Suppressor macrophage treated with lipopolysaccharide for 1 hour (primary cell): ENCODE data around the gene CAMK1D.
"Not testable (repeated sequence)": the region's sequence is repeated elsewhere in the genome, so short reads cannot be mapped to it uniquely, and the experiment has no call there.

ENCODE experiments used
- DNase-seq, 3 donors: peaks; one replicate each; pipeline ENCODE4 v3.0.0-alpha.2; 2020 to 2022

CAMK1D gene

GRCh38 chr10:12730809-12731519, 381.6 kb downstream of the CAMK1D start:
- no peak for DNase-seq

GRCh38 chr10:12733271-12733670, 383.9 kb downstream of the CAMK1D start:
- no peak for DNase-seq

GRCh38 chr10:12735843-12736462, 386.6 kb downstream of the CAMK1D start:
- no peak for DNase-seq

DNA sequence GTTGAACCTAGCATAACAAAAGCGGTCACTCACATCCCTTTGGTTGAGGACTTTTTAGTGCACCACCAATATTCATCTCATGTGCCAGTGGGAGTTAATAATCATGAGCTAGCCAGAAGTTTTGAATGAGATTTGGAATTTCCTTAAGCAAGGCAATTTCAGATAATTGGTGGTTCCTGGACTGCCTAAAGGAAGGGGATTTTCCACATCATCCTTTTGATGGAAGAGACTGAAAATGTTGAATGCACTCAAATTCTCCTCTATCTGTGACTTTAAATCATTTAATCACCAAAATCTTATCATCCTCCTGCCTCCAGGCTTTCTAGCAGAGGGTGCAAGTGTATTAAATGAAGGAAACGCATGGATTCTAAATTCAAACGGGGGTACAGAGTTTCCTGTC, 391.5 kb downstream of the CAMK1D start:
- no peak for DNase-seq

GRCh38 chr10:12741360-12741804, 392.0 kb downstream of the CAMK1D start:
- DNase-seq = no peak

DNA sequence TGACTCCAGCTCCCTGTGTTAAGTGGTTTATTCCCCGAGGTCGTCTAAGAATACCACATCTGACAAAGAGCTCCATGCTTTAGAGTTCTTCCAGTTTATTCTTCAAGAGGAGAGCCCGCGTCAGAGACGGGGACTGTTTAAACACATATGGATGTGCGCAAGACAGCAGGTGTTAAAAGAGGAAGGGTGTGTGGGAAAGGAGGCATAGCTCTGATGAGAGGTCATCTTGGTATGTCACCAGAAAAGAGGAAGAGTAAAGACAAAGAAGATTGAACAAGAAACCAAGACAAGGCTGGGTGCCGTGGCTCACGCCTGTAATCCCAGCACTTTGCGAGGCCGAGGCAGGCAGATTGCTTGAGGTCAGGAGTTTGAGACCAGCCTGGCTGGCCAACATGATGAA, 393.4 kb downstream of the CAMK1D start:
- DNase-seq = peak; percentile 11 to 19 (median 19)

DNA sequence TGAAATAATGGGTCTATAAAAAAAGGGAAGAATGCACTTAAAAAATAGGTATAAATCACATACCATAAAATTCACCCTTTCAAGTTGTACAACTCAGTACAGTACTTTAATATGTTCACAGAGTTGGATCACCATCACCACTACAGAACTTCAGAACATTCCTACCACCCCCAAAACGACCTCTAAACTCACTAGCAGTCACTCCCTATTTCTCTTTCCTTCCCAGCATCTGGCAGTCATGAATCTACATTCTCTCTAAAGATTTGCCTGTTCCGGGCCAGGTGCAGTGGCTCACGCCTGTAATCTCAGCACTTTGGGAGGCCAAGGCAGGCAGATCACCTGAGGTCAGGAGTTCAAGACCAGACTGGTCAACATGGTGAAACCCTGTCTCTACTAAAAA, 394.1 kb downstream of the CAMK1D start:
- not testable (repeated sequence) for DNase-seq

GRCh38 chr10:12743941-12744340, 394.6 kb downstream of the CAMK1D start:
- DNase-seq = no peak

DNA sequence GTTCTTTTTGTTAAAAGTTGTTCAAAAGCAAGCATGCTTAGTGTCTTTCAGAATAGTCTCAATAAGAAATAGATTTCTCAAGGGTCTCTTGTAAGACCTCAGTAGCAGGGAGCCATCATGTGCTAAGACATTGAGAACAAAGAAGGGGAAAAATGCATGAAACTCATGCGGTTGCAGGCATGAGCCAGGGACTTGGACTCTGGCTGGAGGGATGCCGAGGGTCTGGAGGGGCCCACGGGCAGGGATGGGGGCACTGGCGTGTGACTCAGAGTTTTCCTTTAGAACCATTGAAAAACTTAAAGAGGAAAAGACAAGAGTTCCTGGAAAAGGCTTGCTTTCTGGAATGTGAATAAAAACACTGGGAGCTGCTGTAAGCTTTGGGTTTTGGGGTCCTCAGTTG, 398.8 kb downstream of the CAMK1D start:
- DNase-seq = no peak

DNA sequence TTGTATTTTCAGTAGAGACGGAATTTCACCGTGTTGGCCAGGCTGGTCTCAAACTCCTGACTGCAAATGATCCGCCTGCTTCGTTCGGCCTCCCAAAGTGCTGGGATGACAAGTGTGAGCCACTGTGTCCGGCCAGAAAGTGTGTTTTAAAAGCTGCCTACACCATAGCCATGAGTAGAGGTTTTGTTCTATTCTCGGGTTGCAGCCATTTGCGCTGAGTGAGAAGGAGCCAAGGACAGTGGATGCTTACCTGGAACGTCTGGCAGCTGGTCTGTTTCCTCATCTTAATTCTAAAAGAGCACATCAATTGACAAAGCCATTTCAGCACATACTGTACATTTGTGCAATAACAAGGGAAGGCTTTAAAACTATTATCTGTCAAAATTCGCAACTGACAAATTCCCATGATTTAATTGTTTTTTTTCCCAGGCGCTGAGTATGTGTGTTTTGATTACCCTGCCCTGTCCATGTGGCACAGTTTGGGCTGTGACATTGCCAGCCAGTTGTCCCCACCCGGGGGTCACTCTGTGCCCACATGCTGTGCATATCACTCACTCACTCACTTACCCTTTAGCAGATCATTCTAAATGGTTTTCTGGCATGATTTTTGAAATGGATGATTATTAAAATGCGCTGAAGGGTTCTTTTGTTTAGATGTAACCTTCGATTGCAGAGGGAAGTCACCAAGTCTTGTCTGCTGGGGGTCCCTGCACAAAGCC, 400.6 kb downstream of the CAMK1D start:
- DNase-seq = no peak

GRCh38 chr10:12750526-12751201, 401.3 kb downstream of the CAMK1D start:
- no peak for DNase-seq

GRCh38 chr10:12755075-12755474, 405.7 kb downstream of the CAMK1D start:
- no peak for DNase-seq

- DNase-seq = no peak
These were observed 408.0 kb downstream of the CAMK1D start for GRCh38 chr10:12757351-12757750.

GRCh38 chr10:12758271-12758670, 408.9 kb downstream of the CAMK1D start:
- DNase-seq = no peak

DNA sequence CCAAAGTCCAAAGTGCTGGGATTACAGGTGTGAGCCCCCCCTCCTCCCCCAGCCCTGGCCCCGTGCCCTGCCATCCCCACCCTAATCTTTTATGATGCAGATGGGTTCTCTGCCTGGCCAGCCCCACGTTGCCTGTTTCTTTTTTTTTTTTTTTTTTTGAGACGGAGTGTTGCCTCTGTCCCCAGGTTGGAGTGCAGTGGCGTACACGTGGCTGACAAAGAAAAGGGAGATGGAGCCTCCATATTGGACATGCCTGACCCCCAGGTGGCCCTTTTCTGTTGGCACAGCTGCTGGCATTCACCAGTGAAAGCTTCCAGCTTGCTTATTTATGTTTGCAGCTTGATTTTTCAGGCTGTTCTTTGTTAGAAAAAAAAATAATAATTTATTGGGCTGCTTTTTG, 416.9 kb downstream of the CAMK1D start:
- DNase-seq = no peak

DNA sequence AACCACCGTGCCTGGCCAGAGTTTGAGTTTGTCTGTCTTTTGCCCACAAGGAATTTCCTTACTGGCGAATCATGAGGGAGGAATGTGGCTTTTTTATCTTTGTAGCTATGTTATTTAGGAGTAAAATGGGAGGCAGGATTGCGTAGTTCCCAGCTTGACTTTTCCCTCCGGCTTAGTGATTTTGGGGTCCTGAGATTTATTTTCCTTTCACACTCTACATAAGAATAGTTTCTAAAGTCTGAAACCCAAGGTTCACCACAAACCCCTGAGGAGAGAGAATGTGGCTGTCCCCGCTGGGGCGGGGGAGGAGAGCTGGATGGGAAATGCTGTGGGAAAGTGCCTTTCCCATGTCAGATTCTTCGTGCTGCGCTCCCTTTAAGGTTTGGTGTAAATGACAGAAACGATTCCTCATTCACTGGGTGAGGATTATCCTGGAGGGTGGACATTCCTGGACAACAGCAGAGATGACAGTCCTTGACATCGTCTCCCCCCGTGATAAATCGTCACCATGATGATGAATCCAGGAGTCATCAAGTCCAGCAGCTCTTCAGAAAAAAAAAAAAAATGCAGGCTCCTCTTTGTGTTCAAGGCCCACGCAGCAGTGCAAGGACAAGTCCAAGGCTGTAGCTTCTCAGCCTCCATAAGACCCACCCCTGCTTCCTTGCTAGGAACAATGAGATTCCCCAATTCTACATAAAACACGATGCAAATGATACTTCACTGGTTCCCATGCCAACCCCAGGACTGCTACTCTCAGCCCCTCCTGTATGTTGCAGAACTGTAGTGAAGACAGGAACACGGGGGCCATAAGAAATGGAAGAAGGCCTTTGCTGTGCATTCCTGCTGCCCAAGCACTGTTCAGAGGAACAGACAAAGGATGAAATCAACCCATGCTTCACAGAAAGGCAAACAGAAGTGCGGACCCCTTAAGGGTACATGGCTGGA, 419.1 kb downstream of the CAMK1D start:
- DNase-seq = no peak

DNA sequence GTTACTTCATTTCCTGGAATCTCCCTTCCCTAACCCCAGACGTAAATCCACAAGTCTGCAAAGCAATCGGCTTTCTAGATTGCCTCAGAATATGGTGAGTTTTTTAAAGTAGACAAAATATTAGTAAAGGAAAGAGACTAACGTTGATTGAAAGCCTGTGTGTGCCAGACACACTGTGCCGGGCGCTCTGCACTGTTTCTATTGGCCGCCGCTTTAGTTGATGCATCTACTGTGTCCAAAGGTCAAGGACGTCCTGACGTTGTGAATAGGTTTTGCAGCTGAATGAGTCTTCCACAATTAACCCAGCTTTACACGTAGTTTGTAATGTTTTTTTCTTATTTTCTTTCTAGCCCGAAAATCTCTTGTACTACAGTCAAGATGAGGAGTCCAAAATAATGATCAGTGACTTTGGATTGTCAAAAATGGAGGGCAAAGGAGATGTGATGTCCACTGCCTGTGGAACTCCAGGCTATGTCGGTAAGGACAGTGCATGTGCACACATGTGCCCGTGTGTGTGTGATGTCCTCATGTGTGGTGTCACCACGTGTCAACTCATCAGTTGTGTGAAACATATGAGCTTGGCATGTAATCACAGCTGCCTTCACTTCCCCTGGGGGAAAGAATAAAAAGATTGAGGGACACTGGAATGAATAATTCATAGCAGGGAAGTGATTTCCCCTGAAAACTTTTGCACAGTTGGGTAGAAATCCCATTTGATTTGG, 420.1 kb downstream of the CAMK1D start:
- DNase-seq = no peak

DNA sequence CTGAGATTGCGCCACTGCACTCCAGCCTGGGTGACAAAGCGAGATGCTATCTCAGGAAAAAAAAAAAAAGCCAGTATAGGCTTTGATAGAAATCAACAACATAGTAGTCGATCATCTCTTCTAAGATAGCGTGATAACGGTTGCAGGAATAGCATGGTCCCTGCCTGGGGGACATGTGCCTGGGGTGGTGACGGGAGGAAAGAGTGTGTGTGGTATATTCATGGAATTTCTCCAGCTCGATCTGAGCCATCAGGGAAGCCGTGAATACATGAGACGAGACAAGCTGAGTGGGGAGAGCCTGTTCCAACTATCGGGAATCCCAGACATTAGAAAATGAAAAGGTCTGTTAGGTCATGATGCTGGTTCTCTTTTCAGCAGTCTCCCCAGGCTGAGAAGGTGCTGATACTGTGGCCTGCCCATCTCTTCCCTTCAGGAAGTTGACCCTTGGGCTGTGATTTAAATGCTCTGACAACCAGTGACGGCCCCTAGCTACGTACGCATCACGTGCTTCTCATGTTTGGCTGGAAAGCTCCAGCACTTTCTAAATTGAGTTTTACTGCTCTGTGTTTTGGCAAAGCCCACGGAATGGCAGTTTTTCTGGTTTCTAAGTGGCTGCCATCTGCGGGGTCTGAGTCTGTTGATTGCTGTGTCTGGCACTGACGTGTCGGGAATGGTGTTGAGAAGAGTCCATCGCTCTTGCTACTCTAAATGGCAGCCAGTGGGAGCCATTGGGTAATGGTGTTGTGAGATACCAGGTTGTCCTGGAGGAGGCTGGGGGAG, 422.8 kb downstream of the CAMK1D start:
- DNase-seq = no peak

DNA sequence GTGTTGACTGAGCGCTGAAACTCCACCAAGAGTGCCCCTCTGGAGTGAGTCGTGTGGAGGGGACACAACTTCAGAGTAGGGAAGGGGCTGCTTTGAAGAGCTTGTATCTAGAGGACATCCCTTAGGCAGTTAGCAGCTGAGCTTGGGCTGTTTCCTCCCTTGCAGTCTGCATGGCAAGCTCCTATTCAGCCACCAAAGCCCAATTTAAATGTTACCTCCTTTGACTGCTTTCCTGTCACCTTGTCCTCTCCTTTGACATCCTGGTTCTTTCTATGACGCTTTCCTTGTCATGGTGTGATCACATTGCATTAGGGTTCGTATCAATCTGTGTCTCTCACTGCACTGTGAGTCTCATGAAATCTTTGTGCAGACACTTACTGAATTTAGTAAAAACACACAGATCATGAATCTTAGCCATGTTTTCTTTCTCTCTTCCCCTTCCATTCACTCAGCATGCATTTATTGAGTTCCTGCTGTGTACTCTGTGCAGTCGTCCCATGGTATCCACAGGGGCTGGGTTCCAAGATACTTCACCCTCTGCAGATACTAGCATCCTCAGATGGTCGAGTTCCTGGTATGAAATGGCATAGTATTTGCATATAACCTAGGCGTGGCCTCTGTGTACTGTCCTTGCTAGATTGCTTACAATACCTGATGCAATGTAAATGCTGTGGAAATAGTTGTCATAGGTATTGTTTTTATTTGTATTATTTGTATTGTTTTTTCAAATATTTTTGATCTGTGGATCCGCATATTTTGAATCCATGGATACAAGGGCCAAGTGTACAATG, 423.6 kb downstream of the CAMK1D start:
- no peak for DNase-seq
